GM21360 (cell line): ENCODE data around the gene KCNK10.
"Not testable (repeated sequence)": the region's sequence is repeated elsewhere in the genome, so short reads cannot be mapped to it uniquely, and the experiment has no call there.

Experiments
- ATAC-seq: cut with Tn5 transposase; IDR thresholded peaks from one replicate; pipeline ENCODE4 v1.9.1; 2021; ENCODE audit warnings: mild to moderate bottlenecking, moderate library complexity; ENCODE audit not compliant: unreplicated experiment

The KCNK10 gene

DNA sequence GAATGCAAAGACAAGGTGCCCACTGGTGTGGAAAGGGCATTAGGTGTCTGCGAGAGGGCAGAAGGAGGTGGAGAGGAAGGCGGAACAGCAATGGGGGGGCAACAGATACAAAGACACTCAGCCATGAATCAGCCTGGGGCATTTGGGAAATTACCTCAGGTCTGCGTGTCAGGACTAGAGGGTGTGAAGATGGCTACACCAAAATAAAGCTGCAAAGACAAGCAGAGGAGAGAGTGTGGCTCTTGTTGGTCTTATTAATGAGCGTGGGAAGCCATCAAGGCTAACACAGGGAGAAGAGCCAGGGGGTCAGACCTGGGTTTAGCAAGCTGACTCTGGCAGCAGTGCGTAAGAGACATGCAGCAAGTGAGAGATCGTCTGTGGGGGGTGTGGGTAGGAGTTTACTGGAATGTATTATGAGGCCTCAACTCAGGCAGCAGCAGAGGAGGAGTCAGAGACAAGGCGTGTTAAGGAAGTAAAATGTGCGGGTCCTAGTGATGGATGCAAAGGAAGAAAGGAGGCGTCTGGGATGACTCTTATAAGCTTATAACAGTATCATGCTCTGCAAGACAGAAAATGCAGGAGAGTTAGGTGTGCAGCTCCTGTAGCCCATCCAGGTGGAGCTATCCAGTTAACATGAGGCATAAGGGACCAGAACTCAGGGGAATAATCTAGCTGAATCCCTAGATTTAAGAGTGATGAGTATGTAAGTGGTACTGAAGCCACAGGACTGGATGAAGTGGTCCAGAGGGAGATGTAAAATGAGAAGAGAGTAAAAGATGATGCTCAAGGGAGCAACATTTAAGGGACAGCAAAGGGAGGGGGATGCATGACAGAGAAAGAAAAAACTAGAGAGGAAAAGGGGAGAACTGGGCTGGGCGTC is 50.4 kb downstream of the KCNK10 start:
- no peak for ATAC-seq

- ATAC-seq, result no peak
Observed at GRCh38 chr14:88271205-88271604, 51.9 kb downstream of the KCNK10 start.

GRCh38 chr14:88270776-88271175 is 52.3 kb downstream of the KCNK10 start:
- no peak for ATAC-seq

DNA sequence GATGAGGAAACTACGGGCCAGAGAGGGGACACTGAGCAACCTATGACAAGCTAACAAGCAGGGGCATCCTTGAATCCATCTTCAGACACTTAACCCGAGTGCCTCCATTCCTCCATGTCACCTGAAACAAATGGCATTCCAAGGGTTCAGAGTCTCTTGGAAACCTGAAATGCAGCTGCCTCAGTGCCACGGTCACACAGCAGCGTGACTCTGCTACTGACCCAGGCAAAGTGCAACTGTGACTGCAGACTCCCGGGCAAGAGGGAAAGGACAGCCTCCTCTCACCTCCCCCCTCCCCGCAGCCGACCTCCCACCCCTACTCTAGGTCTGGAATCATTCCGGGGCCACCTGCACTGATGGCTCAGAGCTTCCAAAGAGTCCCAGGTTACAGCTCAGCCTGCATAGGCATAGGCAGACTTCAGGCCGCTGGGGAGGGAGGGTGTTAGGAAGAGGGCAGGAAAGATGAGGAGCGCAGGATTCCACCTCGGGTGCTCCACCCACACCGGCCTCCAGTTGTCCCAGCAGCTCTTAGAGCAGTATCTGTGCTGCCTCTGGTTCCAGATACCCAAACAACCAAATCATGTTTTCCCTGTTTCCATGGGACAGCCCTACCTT is 53.2 kb downstream of the KCNK10 start:
- ATAC-seq, result no peak

DNA sequence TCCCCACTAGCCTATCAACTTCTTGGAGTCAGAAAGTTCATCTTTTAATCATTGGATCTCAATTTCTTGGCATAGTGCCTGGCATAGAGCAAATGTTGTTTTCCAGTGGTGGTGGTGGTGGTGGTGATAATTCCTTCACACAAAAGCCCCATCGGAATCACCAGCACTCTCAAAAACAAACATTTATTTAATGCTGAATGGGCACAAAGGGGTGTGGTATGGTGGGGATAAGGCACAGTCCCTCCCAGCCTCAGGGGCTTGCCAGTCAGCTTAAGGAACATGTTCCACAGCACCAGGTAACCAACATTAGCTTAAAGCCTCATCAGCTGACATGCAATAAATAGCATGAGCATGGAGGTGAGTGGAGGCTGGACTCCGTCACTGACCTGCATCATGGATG is 56.6 kb downstream of the KCNK10 start:
- ATAC-seq, result no peak

DNA sequence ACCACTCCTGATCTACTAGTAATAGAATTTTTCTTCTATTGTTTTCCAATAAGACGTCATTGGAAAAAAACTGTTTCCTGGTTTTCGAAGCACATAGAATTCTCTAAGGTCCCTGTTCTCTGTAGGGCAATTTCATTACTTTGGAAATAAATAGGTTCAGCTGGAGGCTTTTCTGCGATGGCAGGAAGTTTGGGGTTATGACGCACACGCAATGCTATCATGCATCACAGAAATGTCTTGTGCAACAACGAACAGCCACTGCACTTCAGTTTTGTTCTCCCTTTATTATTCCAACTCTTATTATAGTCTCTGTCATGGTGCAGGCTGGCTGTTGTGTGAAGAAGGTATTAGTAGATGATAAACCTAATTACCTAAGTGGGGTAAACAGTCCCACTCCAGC is 59.0 kb downstream of the KCNK10 start:
- ATAC-seq, result no peak

DNA sequence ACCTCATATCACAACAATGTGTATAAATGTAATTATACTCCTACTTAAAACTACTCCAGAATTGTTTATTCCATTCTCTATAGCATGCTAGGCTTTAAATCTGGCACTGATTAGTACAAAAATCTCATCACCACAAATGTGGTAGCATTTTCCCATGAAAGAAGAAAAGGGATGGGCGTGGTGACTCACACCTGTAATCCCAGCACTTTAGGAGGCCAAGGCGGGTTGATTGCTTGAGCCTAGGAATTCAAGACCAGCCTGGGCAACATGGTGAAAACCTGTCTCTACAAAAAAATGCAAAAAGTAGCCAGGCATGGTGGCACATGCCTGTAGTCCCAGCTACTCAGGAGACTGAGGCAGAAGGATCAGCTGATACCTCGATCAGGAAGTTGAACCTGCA is 61.8 kb downstream of the KCNK10 start:
- not testable (repeated sequence) for ATAC-seq

- no peak for ATAC-seq
Observed at GRCh38 chr14:88258021-88258420, 65.0 kb downstream of the KCNK10 start.

GRCh38 chr14:88256997-88257950 is 65.8 kb downstream of the KCNK10 start:
- ATAC-seq, result no peak

DNA sequence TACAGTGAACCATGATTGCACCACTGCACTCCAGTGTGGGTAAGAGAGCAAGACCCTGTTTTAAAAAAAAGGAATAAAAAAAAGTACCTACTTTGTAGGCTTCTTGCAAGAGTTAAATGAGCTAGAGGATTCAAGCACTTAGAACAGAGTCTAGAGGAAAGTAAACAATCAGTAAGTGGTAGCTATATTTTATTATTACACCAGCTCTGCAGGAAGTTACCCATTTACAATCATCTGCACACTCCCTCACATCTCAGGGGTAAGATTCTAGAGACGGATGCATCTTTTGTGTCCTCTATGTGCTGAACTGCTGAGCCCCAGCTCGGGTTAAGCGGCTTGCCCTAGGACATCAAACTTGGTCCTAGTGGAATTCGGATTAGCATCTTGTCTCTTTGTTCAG is 67.3 kb downstream of the KCNK10 start:
- ATAC-seq, result no peak

- no peak for ATAC-seq
Observed at GRCh38 chr14:88255196-88255595, 67.9 kb downstream of the KCNK10 start.

DNA sequence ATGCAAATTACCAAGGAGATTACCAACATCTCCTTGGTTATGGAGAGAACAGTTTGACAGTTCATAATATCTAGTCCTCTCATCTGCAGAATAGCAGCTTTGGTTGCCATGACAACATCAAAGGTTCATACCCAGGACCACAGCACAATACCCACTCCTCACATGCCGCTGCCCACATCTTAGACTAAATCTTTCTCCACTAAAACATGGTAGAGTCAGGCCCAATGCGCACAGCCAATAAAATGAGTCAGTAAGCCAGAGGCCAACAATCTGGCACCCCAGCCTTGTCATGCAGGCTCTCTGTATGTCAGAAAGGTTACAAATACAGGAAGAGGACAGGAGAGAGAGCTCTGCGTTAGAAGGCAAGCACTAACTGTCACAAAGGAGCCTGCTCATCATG is 70.6 kb downstream of the KCNK10 start:
- no peak for ATAC-seq

- ATAC-seq, result no peak
Observed at GRCh38 chr14:88251650-88252049, 71.4 kb downstream of the KCNK10 start.

GRCh38 chr14:88249266-88249665 is 73.8 kb downstream of the KCNK10 start:
- ATAC-seq, result no peak

DNA sequence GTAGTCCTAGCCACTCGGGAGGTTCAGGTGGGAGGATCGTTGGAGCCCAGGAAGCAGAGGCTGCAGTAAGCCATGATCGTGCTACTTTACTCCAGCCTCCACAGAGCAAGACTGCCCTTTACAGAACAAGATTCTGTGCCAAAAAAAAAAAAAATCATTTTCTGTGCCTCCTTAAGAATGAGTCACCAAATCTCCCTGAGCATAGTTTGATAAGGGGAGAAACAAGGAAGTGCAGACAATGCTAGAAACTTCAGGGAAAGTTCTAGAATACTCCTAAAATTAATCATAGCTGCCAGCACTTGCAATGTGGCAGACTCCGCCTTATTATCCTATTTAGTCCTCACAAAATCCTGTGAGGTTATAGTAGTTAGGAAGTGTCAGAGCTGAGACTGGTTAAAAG is 74.5 kb downstream of the KCNK10 start:
- ATAC-seq, result no peak

- no peak for ATAC-seq
Observed at GRCh38 chr14:88247228-88247627, 75.8 kb downstream of the KCNK10 start.

DNA sequence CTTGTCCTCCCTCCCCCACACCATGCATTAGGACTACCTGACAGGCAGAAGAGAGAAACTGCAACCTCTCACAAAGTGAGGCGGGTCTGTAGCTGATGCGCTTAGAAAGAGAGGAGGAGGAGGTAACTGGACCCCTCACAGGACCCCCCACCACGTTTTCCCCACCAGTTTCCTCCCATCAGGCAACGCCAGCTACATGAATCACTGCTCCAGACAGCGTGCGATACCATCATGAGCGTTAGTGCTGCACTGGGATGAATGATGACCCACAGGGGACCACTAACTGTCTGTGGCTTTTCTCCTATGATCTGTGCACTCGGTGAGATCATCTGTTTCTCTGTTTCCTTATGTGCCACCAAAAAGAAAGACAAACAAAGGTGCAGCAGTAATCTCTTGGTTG is 77.7 kb downstream of the KCNK10 start:
- ATAC-seq, result no peak

DNA sequence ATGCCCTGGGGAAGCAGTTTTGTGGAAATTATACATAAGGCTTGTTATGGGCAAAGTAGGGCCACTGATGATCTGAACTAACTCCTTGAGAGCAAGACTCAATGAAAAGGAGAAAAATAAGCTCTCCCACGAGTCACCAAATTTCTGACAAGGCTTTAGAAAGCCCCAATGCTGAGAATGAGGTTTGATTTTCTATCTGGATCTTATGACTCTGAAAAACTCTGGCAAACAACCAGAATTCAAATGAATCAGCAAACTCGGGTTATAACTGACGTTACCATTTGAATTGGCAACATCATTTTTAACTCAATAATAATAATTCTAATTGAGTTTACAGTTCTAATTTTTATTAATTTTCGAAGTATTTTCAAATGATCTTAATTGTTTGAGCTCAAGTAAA is 79.1 kb downstream of the KCNK10 start:
- ATAC-seq, result no peak

DNA sequence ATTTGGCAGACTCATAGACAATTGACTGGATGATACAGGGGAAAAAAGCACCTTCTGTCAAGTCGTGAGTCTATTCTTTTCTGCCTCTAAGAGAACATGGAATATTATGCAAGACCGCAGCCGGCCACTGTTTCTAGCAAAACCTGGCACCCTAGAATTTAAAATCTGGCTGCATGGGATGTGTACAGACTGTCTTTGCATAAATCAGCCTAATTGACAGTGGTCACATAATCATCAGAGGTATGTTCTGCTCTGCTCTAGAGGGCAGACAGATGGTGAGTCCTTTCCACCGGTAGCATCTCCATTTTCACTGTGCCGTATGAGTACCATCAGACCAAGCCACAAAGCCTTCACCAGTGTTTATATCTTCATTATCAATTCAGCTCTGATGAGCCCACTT is 80.6 kb downstream of the KCNK10 start:
- no peak for ATAC-seq

GRCh38 chr14:88241810-88242209 is 81.3 kb downstream of the KCNK10 start:
- ATAC-seq, result no peak

DNA sequence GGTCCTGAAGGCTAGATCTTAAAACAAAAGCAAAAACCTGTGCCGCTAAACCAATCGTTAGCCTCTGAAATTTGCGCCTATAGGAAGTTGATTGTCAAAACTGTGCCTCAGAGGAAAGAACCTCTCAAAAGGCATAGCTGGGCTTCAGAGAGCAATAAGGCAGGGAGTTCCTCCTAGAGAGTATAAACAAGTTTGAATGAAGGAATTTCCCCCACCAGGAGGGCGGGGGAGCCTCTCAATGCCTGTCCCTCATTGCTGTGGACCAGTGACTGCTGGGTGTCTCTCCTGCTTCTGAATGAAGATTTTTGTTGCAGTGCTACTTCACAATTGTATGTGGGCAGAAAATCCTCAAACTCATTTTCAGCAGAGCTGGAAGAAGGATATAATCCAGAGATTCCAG is 88.6 kb downstream of the KCNK10 start:
- no peak for ATAC-seq
